ENCODE data around the gene PPP4R1. TPM values are rescaled to one million over a fixed set of nuclear protein-coding genes. Genes with fewer than 3 reads are reported as not detected.
A peak's percentile ranks its signal among the peaks of the same experiment; 100 is the strongest.
"Not testable (repeated sequence)": the region's sequence is repeated elsewhere in the genome, so short reads cannot be mapped to it uniquely, and the experiment has no call there.

The PPP4R1 gene
- total RNA-seq, 4 donors from 2014 or later = 118 to 168 (median 140) TPM

GRCh38 chr18:9608728-9609127 is 5.6 kb downstream of the PPP4R1 start:
- Histone ChIP-seq H3K27me3 (no peaks in the 10 kb centered on the region), H3K4me1 (peaks cover 0 to 36% (median 2%) of the 10 kb centered on the region in 4 donors), H3K9me3 (no peaks in the 10 kb centered on the region), H3K27ac (no peak overlapping the region), H3K4me3 (no peak overlapping the region), H3K36me3 (peaks cover 0 to 4% (median 0%) of the 10 kb centered on the region in 3 donors)
- DNase-seq = no peak
- TF ChIP-seq POLR2A (IDR thresholded peaks at IDR 0.05) (no peak), CTCF (IDR thresholded peaks at IDR 0.05) (no peak)

GRCh38 chr18:9608298-9608697 is 6.1 kb downstream of the PPP4R1 start:
- H3K4me3 ChIP-seq = no peak overlapping the region
- H3K9me3 ChIP-seq = no peaks in the 10 kb centered on the region
- no peaks in the 10 kb centered on the region for H3K27me3 ChIP-seq
- TF ChIP-seq POLR2A (IDR thresholded peaks at IDR 0.05) = no peak
- TF ChIP-seq CTCF (IDR thresholded peaks at IDR 0.05) = no peak
- H3K36me3 ChIP-seq = peaks cover 0 to 4% (median 0%) of the 10 kb centered on the region in 3 donors
- peaks cover 0 to 36% (median 2%) of the 10 kb centered on the region in 4 donors for H3K4me1 ChIP-seq
- no peak overlapping the region for H3K27ac ChIP-seq
- DNase-seq = no peak

- peaks cover 0 to 25% (median 0%) of the 10 kb centered on the region in 4 donors for H3K4me1 ChIP-seq
- H3K9me3 ChIP-seq, DNase-seq, H3K4me3 ChIP-seq, H3K36me3 ChIP-seq, H3K27me3 ChIP-seq, H3K27ac ChIP-seq: not testable (repeated sequence)
Observed at GRCh38 chr18:9607111-9607510, 7.2 kb downstream of the PPP4R1 start.

- Histone ChIP-seq H3K9me3 (no peaks in the 10 kb centered on the region), H3K36me3 (peaks cover 0 to 4% (median 0%) of the 10 kb centered on the region in 3 donors), H3K4me1 (peaks cover 0 to 17% (median 0%) of the 10 kb centered on the region in 4 donors), H3K27ac (no peak overlapping the region), H3K27me3 (no peaks in the 10 kb centered on the region), H3K4me3 (no peak overlapping the region)
- TF ChIP-seq CTCF (IDR thresholded peaks at IDR 0.05) = no peak
- TF ChIP-seq POLR2A (IDR thresholded peaks at IDR 0.05) = no peak
- DNase-seq = no peak
Observed at GRCh38 chr18:9606039-9606438, 8.3 kb downstream of the PPP4R1 start.

- Histone ChIP-seq H3K4me3 (no peak overlapping the region), H3K36me3 (peaks cover 0 to 4% (median 0%) of the 10 kb centered on the region in 3 donors), H3K27ac (no peak overlapping the region), H3K9me3 (peaks cover 0 to 7% (median 0%) of the 10 kb centered on the region in 4 donors), H3K4me1 (peaks cover 0 to 12% (median 0%) of the 10 kb centered on the region in 4 donors), H3K27me3 (no peaks in the 10 kb centered on the region)
- no peak for TF ChIP-seq CTCF (IDR thresholded peaks at IDR 0.05)
- DNase-seq = no peak
Observed at GRCh38 chr18:9604348-9604747, 10.0 kb downstream of the PPP4R1 start.

- DNase-seq = no peak
- peak overlapping the region in 1 of 4 donors; percentile 47 for H3K27ac ChIP-seq
- no peaks in the 10 kb centered on the region for H3K27me3 ChIP-seq
- peaks cover 0 to 17% (median 0%) of the 10 kb centered on the region in 4 donors for H3K4me1 ChIP-seq
- H3K9me3 ChIP-seq = peaks cover 0 to 7% (median 0%) of the 10 kb centered on the region in 4 donors
- H3K4me3 ChIP-seq = no peak overlapping the region
- TF ChIP-seq CTCF (IDR thresholded peaks at IDR 0.05) (no peak), POLR2A (IDR thresholded peaks at IDR 0.05) (no peak)
- no peaks in the 10 kb centered on the region for H3K36me3 ChIP-seq
Observed at GRCh38 chr18:9599328-9599727, 15.0 kb downstream of the PPP4R1 start.
